Measurements from ENCODE around the gene PUSL1.
A peak's percentile ranks its signal among the peaks of the same experiment; 100 is the strongest.

The PUSL1 gene

GRCh38 chr1:1307923-1308755, at the start of gene PUSL1, which contains the start of gene ACAP3:
Gene PUSL1, plus strand, starts transcription at chr1:1308597. Its CDS starts 47 bp downstream, at chr1:1308644.
Gene ACAP3, minus strand, starts transcription at chr1:1307930. Its CDS starts 115 bp downstream, at chr1:1307815.
- peak; percentile 91 for DNase-seq

- DNase-seq, result no peak
These were observed 49.3 kb upstream of the PUSL1 start for GRCh38 chr1:1259119-1259488.

GRCh38 chr1:1259540-1259939, 48.9 kb upstream of the PUSL1 start:
- no peak for DNase-seq

GRCh38 chr1:1259951-1260600, 48.3 kb upstream of the PUSL1 start:
- no peak for DNase-seq

- no peak for DNase-seq
These were observed 47.4 kb upstream of the PUSL1 start for GRCh38 chr1:1260843-1261560.

DNA sequence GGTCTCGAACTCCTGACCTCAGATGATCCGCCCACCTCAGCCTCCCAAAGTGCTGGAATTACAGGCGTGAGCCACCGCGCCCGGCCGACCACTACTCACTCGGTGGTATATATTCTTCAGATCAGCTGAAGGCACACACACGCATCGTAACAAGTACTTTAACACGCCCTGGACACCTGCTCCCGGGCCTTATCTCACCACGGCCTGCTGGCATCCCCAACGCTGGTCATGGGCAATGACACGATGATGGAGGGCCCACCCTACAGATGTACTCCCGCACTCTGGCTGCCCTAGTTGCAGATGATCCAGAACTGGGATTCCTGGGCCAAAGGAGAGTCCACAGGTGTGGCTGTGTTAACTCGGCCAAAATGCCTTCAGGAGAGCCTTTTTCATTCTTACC, 46.3 kb upstream of the PUSL1 start:
- DNase-seq, result no peak

DNA sequence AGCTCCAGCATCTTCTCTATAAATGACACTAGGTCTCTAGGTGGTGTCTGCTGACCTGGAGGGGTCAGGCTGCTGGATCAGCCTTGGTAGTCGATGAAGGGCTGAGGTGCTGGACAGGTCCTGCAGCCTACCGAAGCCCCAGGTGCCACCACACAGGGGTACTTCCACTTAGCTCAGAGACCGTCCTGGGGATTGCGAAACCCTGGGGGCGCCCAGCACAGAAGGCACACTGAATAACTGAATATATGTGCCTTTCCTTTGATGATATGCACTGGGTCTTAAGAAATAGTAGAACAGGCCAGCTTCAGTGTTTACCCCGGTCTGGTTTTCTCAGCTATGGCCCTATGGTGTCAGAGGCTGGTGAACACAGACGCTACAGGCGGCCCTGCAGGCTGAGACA, 45.6 kb upstream of the PUSL1 start:
- DNase-seq, result no peak

DNA sequence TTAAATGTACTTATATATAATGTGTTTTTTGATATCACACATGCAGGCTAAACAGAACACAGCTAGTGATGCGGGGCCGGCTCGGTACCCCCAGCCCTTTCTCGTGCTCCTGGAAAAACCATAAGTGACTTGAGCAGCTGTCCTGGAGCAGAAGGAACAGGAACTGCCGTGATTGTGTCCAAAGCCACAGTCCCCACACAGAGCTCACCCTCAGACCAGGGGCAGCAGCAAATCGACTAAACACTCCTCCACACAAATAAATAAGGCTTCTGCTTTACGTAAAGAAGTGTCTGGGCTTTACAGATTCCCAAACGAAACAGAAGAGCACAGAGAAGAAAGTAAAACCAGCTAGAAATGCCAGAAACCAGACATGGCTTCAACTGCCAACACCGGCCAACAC, 44.4 kb upstream of the PUSL1 start:
- no peak for DNase-seq

DNA sequence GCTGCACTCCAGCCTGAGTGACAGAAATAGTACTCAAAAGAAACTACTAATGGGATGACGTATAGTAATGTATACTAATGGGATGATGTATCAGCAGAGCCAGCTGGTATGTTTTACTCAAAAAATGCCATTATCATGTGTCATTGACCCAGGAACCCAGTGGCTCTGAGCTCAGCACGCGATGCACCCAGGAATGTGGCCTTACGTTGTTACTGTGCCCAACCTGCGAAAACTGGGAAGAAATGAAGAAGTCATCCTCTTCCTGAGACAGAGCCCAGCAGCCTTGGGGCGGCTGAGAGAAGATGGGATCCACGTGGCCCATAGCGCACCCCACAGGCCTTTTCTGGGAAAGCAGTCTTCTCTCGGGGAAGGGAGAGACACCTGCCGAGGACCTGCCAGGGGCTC, 43.5 kb upstream of the PUSL1 start:
- no peak for DNase-seq

DNA sequence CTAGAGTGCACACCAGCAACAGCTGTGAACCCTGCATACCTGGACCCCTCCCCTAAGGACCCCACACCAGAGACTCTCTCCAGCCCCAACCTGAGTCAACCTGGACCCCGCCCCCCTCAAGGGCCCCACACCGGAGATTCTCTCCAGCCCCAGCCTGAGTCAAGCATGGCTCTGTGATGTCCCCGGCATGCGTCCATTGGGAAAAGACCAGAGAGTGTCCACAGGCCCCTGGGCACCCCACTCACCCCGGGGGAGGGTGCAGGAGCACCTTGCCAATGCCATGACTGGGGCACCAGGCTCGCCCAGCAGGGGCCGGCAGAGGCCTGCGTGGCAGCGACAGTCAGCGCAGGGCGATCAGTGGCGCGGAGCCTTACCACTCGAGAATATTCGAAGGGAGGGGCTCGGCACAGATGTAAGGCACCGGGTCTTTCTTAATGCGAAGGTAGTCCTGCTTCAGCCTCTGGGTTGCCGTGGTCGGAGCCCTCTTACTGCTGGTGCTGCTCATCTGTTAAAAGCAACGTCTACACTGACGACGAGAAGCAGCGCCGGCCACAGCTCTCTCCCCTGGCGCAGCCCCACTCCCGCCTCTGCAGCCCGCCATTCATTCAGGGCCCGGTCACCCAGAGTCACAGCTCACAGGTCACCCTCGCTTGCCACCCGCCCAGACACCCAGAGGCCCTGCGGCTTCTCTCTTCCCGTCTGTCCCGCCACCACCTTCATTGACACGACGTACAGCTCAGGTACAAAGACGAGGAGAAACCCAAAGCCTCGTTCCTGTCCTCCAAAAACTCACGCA, 40.7 kb upstream of the PUSL1 start:
- no peak for DNase-seq

DNA sequence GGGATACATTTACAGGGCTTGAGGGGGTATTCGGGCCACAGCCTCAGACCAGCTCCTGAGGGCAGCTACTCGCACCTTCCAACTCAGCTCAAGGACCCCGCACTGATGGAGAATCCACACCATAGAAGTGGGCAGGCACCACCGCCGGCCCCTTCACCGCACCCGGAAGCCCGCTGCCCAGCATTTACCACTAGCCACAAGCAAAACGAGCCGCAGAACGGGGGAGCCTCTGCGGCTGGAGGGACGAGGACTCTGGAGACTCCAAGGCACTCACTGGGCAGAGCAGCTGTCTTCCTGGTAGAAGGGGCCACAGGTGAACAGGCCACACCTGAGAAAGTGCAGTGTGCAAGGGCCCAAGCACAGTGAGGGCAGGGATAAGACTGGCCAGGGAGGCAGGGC, 40.1 kb upstream of the PUSL1 start:
- no peak for DNase-seq

DNA sequence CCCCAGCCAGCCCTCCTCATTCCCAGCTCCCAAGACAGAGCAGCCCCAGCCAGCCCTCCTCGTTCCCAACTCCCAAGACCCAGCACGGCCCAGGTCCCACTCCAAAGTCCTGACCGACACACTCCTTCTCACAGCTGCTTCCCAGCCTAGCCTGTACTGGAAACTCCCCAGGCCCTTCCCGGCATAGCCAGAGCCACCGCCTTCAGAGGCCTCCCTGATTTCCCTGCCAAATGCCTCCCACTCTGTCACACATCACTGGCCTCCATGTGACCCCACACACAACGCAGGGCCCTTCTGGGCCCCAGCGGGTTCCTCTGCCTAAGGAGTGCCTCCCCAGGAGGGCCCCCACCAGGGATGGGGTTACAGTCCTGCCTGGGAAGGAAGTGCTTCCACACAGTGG, 37.6 kb upstream of the PUSL1 start:
- DNase-seq, result no peak

- DNase-seq, result no peak
These were observed 35.8 kb upstream of the PUSL1 start for GRCh38 chr1:1272341-1273208.

DNA sequence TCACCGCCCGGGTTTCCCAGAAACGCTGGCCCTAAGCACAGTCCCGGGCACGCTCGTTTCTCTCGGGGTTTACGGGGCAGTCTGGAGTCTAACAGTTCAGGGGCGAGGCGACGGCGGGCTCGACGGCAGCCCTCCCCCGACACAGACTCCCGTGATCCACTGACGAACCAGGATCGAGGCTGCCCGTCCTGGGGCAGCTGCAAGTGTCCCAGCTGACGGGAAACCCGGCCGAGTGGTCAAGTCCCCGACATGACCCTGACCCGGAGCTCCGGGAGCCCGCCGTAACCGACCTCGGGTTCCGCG, 35.2 kb upstream of the PUSL1 start:
- DNase-seq, result no peak

- peak; percentile 97 for DNase-seq
These were observed 34.7 kb upstream of the PUSL1 start, which contains the start of gene UBE2J2 for GRCh38 chr1:1273512-1274298. Gene UBE2J2, minus strand, starts transcription at chr1:1273854. Its CDS starts 5,862 bp downstream, at chr1:1267992.

GRCh38 chr1:1274299-1274930, 34.0 kb upstream of the PUSL1 start:
- DNase-seq, result no peak

- DNase-seq, result no peak
These were observed 33.4 kb upstream of the PUSL1 start for GRCh38 chr1:1274931-1275431.

DNA sequence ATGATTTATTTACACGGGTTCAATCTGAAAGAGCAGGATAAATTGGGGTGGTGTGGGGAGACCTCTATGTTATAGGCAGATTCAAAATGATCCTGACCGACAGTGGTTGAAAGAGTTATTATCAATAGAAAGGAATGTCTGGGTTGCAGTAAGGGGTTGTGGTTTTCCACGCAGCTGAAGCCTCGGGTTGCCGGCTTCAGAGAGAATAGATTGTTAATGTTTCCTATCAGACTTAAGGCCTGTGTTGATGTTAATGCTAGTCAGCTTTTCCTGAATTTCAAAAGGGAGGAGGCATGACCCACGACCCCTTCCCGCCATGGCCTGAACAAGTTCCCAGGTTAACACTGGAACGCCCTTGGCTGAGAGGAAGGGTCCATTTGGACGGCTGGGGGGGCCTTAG, 32.6 kb upstream of the PUSL1 start:
- DNase-seq, result no peak

DNA sequence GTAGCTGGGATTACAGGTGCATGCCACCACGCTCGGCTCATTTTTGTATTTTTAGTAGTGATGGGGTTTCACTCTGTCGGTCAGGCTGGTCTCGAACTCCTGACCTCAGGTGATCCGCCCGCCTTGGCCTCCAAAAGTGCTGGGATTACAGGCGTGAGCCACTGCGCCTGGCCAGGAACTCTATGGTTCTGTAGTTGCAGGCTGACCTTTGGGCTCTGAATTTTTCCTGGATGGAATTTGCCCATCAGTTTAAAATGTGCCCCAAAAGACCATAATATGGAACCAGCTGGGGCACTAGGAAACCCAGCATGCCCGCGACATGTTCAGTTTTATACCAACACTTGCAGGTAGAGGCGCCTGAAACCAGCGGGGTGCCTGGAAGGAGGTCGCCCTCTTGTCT, 29.8 kb upstream of the PUSL1 start:
- no peak for DNase-seq

DNA sequence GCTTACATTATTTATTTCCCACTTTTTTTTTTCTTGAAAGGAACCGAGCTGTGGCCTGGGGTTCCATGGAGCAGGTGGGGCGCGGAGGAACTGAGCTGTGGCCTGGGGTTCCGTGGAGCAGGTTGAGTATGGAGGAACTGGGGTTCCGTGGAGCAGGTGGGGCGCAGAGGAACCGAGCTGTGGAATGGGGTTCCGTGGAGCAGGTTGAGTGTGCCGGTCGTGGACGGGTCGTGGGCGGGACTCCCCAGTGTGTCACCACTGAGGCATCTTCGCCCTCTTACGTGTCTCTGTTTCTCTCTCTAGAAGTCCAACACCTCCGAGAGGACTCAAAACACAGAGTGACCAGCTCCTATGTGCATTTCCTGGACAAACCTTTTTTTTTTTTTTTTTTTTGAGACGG, 29.4 kb upstream of the PUSL1 start:
- DNase-seq, result no peak

Data from stimulated activated CD4-positive, alpha-beta T cell treated with anti-CD3 and anti-CD28 coated beads, Interleukin-15, amount 100 ng/mL, for 24 hours (primary cell).